ENCODE measurements around the gene RHBDD3.
"Not testable (repeated sequence)": the region's sequence is repeated elsewhere in the genome, so short reads cannot be mapped to it uniquely, and the experiment has no call there.

Gene RHBDD3

GRCh38 chr22:29224121-29224858, 43.5 kb downstream of the RHBDD3 start:
- in situ Hi-C loops (cut with MboI; ENCODE audit: low pct_unique_long_range_greater_than_20kb, low sequenced_read_pairs, unreplicated experiment) = no loop called here
- no peak for DNase-seq (ENCODE audit: low spot score)
- TF ChIP-seq CTCF (IDR thresholded peaks at IDR 0.05; ENCODE audit: extremely low read depth, insufficient read depth, missing control alignments) = no peak

GRCh38 chr22:29219881-29220670, 47.7 kb downstream of the RHBDD3 start:
- no peak for TF ChIP-seq CTCF (IDR thresholded peaks at IDR 0.05; ENCODE audit: extremely low read depth, insufficient read depth, missing control alignments)
- no peak for DNase-seq (ENCODE audit: low spot score)
- in situ Hi-C loops (cut with MboI; ENCODE audit: low pct_unique_long_range_greater_than_20kb, low sequenced_read_pairs, unreplicated experiment) = no loop called here

GRCh38 chr22:29219409-29219782, 48.4 kb downstream of the RHBDD3 start:
- DNase-seq (ENCODE audit: low spot score); in situ Hi-C loops (cut with MboI; ENCODE audit: low pct_unique_long_range_greater_than_20kb, low sequenced_read_pairs, unreplicated experiment): not testable (repeated sequence)

GRCh38 chr22:29218758-29219408, 48.9 kb downstream of the RHBDD3 start:
- no peak for DNase-seq (ENCODE audit: low spot score)
- in situ Hi-C loops (cut with MboI; ENCODE audit: low pct_unique_long_range_greater_than_20kb, low sequenced_read_pairs, unreplicated experiment) = no loop called here
- TF ChIP-seq CTCF (IDR thresholded peaks at IDR 0.05; ENCODE audit: extremely low read depth, insufficient read depth, missing control alignments) = no peak

- DNase-seq (ENCODE audit: low spot score) = no peak
- in situ Hi-C loops (cut with MboI; ENCODE audit: low pct_unique_long_range_greater_than_20kb, low sequenced_read_pairs, unreplicated experiment) = no loop called here
- TF ChIP-seq CTCF (IDR thresholded peaks at IDR 0.05; ENCODE audit: extremely low read depth, insufficient read depth, missing control alignments) = no peak
Observed at GRCh38 chr22:29217827-29218757, 49.7 kb downstream of the RHBDD3 start.

- no peak for TF ChIP-seq CTCF (IDR thresholded peaks at IDR 0.05; ENCODE audit: extremely low read depth, insufficient read depth, missing control alignments)
- DNase-seq (ENCODE audit: low spot score) = no peak
- in situ Hi-C loops (cut with MboI; ENCODE audit: low pct_unique_long_range_greater_than_20kb, low sequenced_read_pairs, unreplicated experiment) = no loop called here
Observed at GRCh38 chr22:29216873-29217666, 50.7 kb downstream of the RHBDD3 start.
